Body of pancreas (tissue), 4 donors: ENCODE data around the gene ODAD3. TPM values are rescaled to one million over a fixed set of nuclear protein-coding genes. Genes with fewer than 3 reads are reported as not detected.

Source experiments
- ATAC-seq: fragments of 150-250 bp; one replicate; pipeline ENCODE4 v1.9.1; 2016
- DNase-seq, 4 donors: peaks; one replicate each; pipeline ENCODE4 v3.0.0-alpha.2; 2019
- H3K27ac ChIP-seq, 4 donors: fragments of 200-600 bp; sonication (generic); 1 replicate in 3 of 4; 2 replicates in 1 of 4; pipeline versions ENCODE4 v1.5.1 to v1.6.1; 2016 to 2019; ENCODE audit warnings: mild to moderate bottlenecking in 1 of 4, mixed read lengths in 1 of 4, moderate library complexity in 1 of 4
- H3K27me3 ChIP-seq, 2 donors: fragments of 200-600 bp; sonication (generic); one replicate each; pipeline ENCODE4 v1.6.0; 2016; ENCODE audit warnings: mild to moderate bottlenecking in 1 of 2
- H3K36me3 ChIP-seq, 2 donors: fragments of 200-600 bp; sonication (generic); replicated peaks in 1 of 2; 2 replicates each; pipeline ENCODE4 v1.5.1; 2016; ENCODE audit warnings: low read depth in 2 of 2; ENCODE audit not compliant: insufficient read depth in 1 of 2
- H3K4me1 ChIP-seq: fragments of 200-600 bp; sonication (generic); one replicate; pipeline ENCODE4 v1.6.0; 2016
- H3K4me3 ChIP-seq, 2 donors: fragments of 200-600 bp; sonication (generic); 1 replicate in 1 of 2; 2 replicates in 1 of 2; pipeline ENCODE4 v1.5.1; 2016 to 2019
- H3K9me3 ChIP-seq, 3 donors: fragments of 200-600 bp; sonication (generic); 1 replicate in 2 of 3; 2 replicates in 1 of 3; pipeline ENCODE4 v1.5.1; 2016
- CTCF ChIP-seq, 7 experiments: fragments of 450-650 bp in 4 of 7; fragments of 200-600 bp in 3 of 7; sonication (generic) in 3 of 7; IDR thresholded peaks; one replicate each; pipeline ENCODE4 v1.5.1; 2016 to 2019; ENCODE audit warnings: antibody characterized with exemption in 7 of 7
- POLR2A ChIP-seq, 3 donors: fragments of 450-650 bp; IDR thresholded peaks; one replicate each; pipeline ENCODE4 v1.6.1; 2016; ENCODE audit warnings: antibody characterized with exemption in 3 of 3, mild to moderate bottlenecking in 2 of 3
- WGBS, 2 donors: methylation state at CpG; one replicate each; pipeline ENCODE4 v1.1.5; 2017; 5-methylcytosine and 5-hydroxymethylcytosine counted together
- intact Hi-C: fragments of 100-400 bp; cut with DNase I; formaldehyde crosslinking; loops from one replicate; pipeline ENCODE4 v1.15.1; 2023
- total RNA-seq, 2 donors: library from RNA; depleted of rRNA; stranded (reverse); fragments of >200 nt; gene quantifications; one replicate each; pipeline ENCODE4 v1.1.0, GENCODE V29; 2016

Gene ODAD3
- total RNA-seq, 2 donors from 2014 or later, result 0.26 TPM; not detected in 1

GRCh38 chr19:11384778-11385129, 50.2 kb downstream of the ODAD3 start:
- no peak overlapping the region for H3K4me3 ChIP-seq

GRCh38 chr19:11383706-11384048, 51.2 kb downstream of the ODAD3 start:
- intact Hi-C loops, result no loop called here
- DNase-seq (peak in 1 of 4 donors; percentile 22), ATAC-seq (no peak)
- no peak for TF ChIP-seq POLR2A (IDR thresholded peaks at IDR 0.05)
- TF ChIP-seq CTCF (IDR thresholded peaks at IDR 0.05), result no peak
- H3K27ac ChIP-seq, result peak overlapping the region; percentile 50 to 72 (median 60)
- peaks cover 39% of the 10 kb centered on the region for H3K4me1 ChIP-seq
- H3K27me3 ChIP-seq, result no peaks in the 10 kb centered on the region
- WGBS, 2 donors, result 0% methylated on average over 4 of the region's 9 CpGs; no CpG with 5 or more reads in 1 of the 2 donors
- peak overlapping the region in 1 of 2 donors; percentile 25 for H3K4me3 ChIP-seq
- H3K36me3 ChIP-seq, result no peaks in the 10 kb centered on the region
- no peaks in the 10 kb centered on the region for H3K9me3 ChIP-seq

More at GRCh38 chr19:11384778-11385129, 50.2 kb downstream of the ODAD3 start:
- TF ChIP-seq POLR2A (IDR thresholded peaks at IDR 0.05), result no peak
- TF ChIP-seq CTCF (IDR thresholded peaks at IDR 0.05), result no peak
- ATAC-seq, result no peak
- Histone ChIP-seq H3K27me3 (no peaks in the 10 kb centered on the region), H3K36me3 (no peaks in the 10 kb centered on the region), H3K27ac (peak overlapping the region in 2 of 4 donors; percentile 55 to 64), H3K4me1 (peaks cover 37% of the 10 kb centered on the region), H3K9me3 (no peaks in the 10 kb centered on the region)
- intact Hi-C loops, result no loop called here
- DNase-seq, result no peak
- WGBS, 2 donors, result 60 to 78% methylated on average over 5 of the region's 5 CpGs

GRCh38 chr19:11382898-11383705, 51.8 kb downstream of the ODAD3 start:
- Histone ChIP-seq H3K4me3 (no peak overlapping the region), H3K27me3 (no peaks in the 10 kb centered on the region), H3K27ac (peak overlapping the region in 3 of 4 donors; percentile 25 to 64 (median 55)), H3K36me3 (no peaks in the 10 kb centered on the region), H3K4me1 (peaks cover 45% of the 10 kb centered on the region), H3K9me3 (no peaks in the 10 kb centered on the region)
- ATAC-seq, result peak; percentile 17
- intact Hi-C loops, result no loop called here
- DNase-seq, result peak; percentile 58 to 73 (median 64)
- 3 to 4% methylated on average over 6 to 59 of the region's 65 CpGs for WGBS, 2 donors
- TF ChIP-seq CTCF (IDR thresholded peaks at IDR 0.05) (peak; percentile 38 to 68 (median 61)), POLR2A (IDR thresholded peaks at IDR 0.05) (peak in 1 of 3 donors; percentile 17)

GRCh38 chr19:11380653-11381537, 54.0 kb downstream of the ODAD3 start:
- intact Hi-C loops, result no loop called here
- H3K27ac ChIP-seq, result peak overlapping the region; percentile 64 to 87 (median 74)
- ATAC-seq (peak; percentile 89), DNase-seq (peak; percentile 95 to 98 (median 96))
- H3K27me3 ChIP-seq, result no peaks in the 10 kb centered on the region
- no peaks in the 10 kb centered on the region for H3K9me3 ChIP-seq
- H3K36me3 ChIP-seq, result no peaks in the 10 kb centered on the region
- H3K4me3 ChIP-seq, result peak overlapping the region in 1 of 2 donors; percentile 17
- WGBS, 2 donors, result 1 to 3% methylated on average over 31 to 53 of the region's 54 CpGs
- TF ChIP-seq CTCF (IDR thresholded peaks at IDR 0.05) (peak; percentile 65 to 90 (median 77)), POLR2A (IDR thresholded peaks at IDR 0.05) (peak; percentile 59 to 84 (median 81))
- peaks cover 57% of the 10 kb centered on the region for H3K4me1 ChIP-seq
